HepG2 (cell line): Measurements from ENCODE around the gene PLEKHO1. TPM values are rescaled to one million over a fixed set of nuclear protein-coding genes. Genes with fewer than 3 reads are reported as not detected.

ENCODE experiments used
- FUBP1 ChIP-seq: sonication (generic); formaldehyde crosslinking; IDR thresholded peaks from 2 replicates; pipeline ENCODE4 v1.5.1; 2020; ENCODE audit warnings: missing genetic modification reagents, mild to moderate bottlenecking, borderline replicate concordance
- GABPB1 ChIP-seq: IDR thresholded peaks from 2 replicates; pipeline ENCODE4 v1.6.1; 2016; ENCODE audit warnings: mild to moderate bottlenecking, missing genetic modification reagents, moderate library complexity, missing compliant biosample characterization
- HHEX ChIP-seq: IDR thresholded peaks from 2 replicates; pipeline ENCODE4 v1.6.1; 2016; ENCODE audit warnings: control low read depth
- SYNCRIP ChIP-seq: fragments of 200-400 bp; formaldehyde crosslinking; IDR thresholded peaks from 2 replicates; pipeline ENCODE4 v1.6.1; 2018; ENCODE audit warnings: mild to moderate bottlenecking, low read depth, low read length; ENCODE audit not compliant: insufficient read depth
- ZNF407 ChIP-seq: sonication (generic); formaldehyde crosslinking; IDR thresholded peaks from one replicate; pipeline ENCODE4 v1.5.1; 2020; ENCODE audit warnings: mild to moderate bottlenecking, missing genetic modification reagents; ENCODE audit errors: not compliant biosample characterization
- ZNF713 ChIP-seq: sonication (generic); formaldehyde crosslinking; IDR thresholded peaks from 2 replicates; pipeline ENCODE4 v1.4.0; 2020; ENCODE audit warnings: mild to moderate bottlenecking, missing genetic modification reagents
- polyA plus RNA-seq, 8 experiments: library from polyadenylated mRNA; depleted of rRNA in 3 of 8; stranded (reverse) in 7 of 8; unstranded in 1 of 8; fragments of >200 nt; fragmentation: Illumina TruSeq in 4 of 8; extraction: Trizol in 4 of 8; gene quantifications; 2 replicates each; pipeline versions ENCODE4 v1.2.1 to v1.2.3, GENCODE V29; 2011 to 2016; ENCODE audit warnings: low read depth in 4 of 8, missing spikeins in 1 of 8, mixed read lengths in 1 of 8; ENCODE audit not compliant: insufficient read depth in 1 of 8
- total RNA-seq, 5 experiments: library from RNA; depleted of rRNA; stranded (reverse); fragments of >200 nt; fragmentation: Illumina TruSeq; extraction: Trizol; gene quantifications; 2 replicates each; pipeline ENCODE4 v1.2.3, GENCODE V29; 2016; ENCODE audit warnings: low read depth in 1 of 5

The PLEKHO1 gene
- total and polyA plus RNA-seq, 2 of the 13 experiments (the other 11 are each of a cell fraction or from before 2014, with no cell fraction given) = 9.8 to 10.1 TPM

- TF ChIP-seq FUBP1 (no peak), GABPB1 (CRISPR knock-in tag) (no peak), ZNF407 (CRISPR knock-in tag) (no peak), SYNCRIP (no peak), HHEX (no peak), ZNF713 (CRISPR knock-in tag) (no peak)
Measured at GRCh38 chr1:150141452-150141851, 8.3 kb upstream of the PLEKHO1 start (continued).
